BE2C (cell line): ENCODE results near the gene PEAR1.

ENCODE experiments used
- DNase-seq: peaks from one replicate; pipeline ENCODE4 v3.0.0-alpha.2; 2020
- H3K27me3 ChIP-seq: fragments of 250-450 bp; sonication (Bioruptor Pico); 2 replicates; pipeline ENCODE4 v1.5.1; 2020; ENCODE audit warnings: mild to moderate bottlenecking
- H3K36me3 ChIP-seq: fragments of 250-450 bp; sonication (Bioruptor Pico); 2 replicates; pipeline ENCODE4 v1.5.1; 2020; ENCODE audit warnings: mild to moderate bottlenecking
- H3K4me1 ChIP-seq: fragments of 250-450 bp; sonication (Bioruptor Pico); 2 replicates; pipeline ENCODE4 v1.5.1; 2020
- H3K4me3 ChIP-seq: 2 replicates; pipeline ENCODE4 v1.5.1; 2011; ENCODE audit warnings: low read depth, low read length
- H3K9me3 ChIP-seq: fragments of 250-450 bp; sonication (Bioruptor Pico); 2 replicates; pipeline ENCODE4 v1.5.1; 2020
- CTCF ChIP-seq: IDR thresholded peaks from 2 replicates; pipeline ENCODE4 v1.5.1; 2012; ENCODE audit warnings: mild to moderate bottlenecking, low read depth, low read length

Gene PEAR1

GRCh38 chr1:156944268-156944667, 50.8 kb downstream of the PEAR1 start:
- Histone ChIP-seq H3K4me1 (no peaks in the 10 kb centered on the region), H3K4me3 (no peak overlapping the region), H3K36me3 (peaks cover 61% of the 10 kb centered on the region), H3K9me3 (no peaks in the 10 kb centered on the region), H3K27me3 (no peaks in the 10 kb centered on the region)
- TF ChIP-seq CTCF = no peak
- DNase-seq = no peak

GRCh38 chr1:156944848-156945247, 51.3 kb downstream of the PEAR1 start:
- Histone ChIP-seq H3K9me3 (no peaks in the 10 kb centered on the region), H3K4me1 (no peaks in the 10 kb centered on the region), H3K36me3 (peaks cover 56% of the 10 kb centered on the region), H3K27me3 (no peaks in the 10 kb centered on the region), H3K4me3 (no peak overlapping the region)
- no peak for TF ChIP-seq CTCF
- no peak for DNase-seq

- peaks cover 59% of the 10 kb centered on the region for H3K36me3 ChIP-seq
- H3K9me3 ChIP-seq = no peaks in the 10 kb centered on the region
- H3K4me3 ChIP-seq = no peak overlapping the region
- no peak for TF ChIP-seq CTCF
- no peaks in the 10 kb centered on the region for H3K27me3 ChIP-seq
- DNase-seq = no peak
- H3K4me1 ChIP-seq = no peaks in the 10 kb centered on the region
These were observed 52.6 kb downstream of the PEAR1 start for GRCh38 chr1:156945881-156946661.

- no peak overlapping the region for H3K4me3 ChIP-seq
- H3K9me3 ChIP-seq = no peaks in the 10 kb centered on the region
- DNase-seq = no peak
- H3K27me3 ChIP-seq = no peaks in the 10 kb centered on the region
- no peak for TF ChIP-seq CTCF
- H3K36me3 ChIP-seq = peaks cover 62% of the 10 kb centered on the region
- H3K4me1 ChIP-seq = no peaks in the 10 kb centered on the region
These were observed 53.6 kb downstream of the PEAR1 start for GRCh38 chr1:156947127-156947526.

- no peaks in the 10 kb centered on the region for H3K9me3 ChIP-seq
- DNase-seq = no peak
- H3K36me3 ChIP-seq = peaks cover 56% of the 10 kb centered on the region
- TF ChIP-seq CTCF = no peak
- no peaks in the 10 kb centered on the region for H3K4me1 ChIP-seq
- H3K27me3 ChIP-seq = no peaks in the 10 kb centered on the region
- H3K4me3 ChIP-seq = no peak overlapping the region
These were observed 54.5 kb downstream of the PEAR1 start for GRCh38 chr1:156947818-156948525.

GRCh38 chr1:156948708-156949107, 55.2 kb downstream of the PEAR1 start:
- no peak for DNase-seq
- Histone ChIP-seq H3K36me3 (peaks cover 51% of the 10 kb centered on the region), H3K27me3 (no peaks in the 10 kb centered on the region), H3K4me3 (no peak overlapping the region), H3K4me1 (no peaks in the 10 kb centered on the region), H3K9me3 (no peaks in the 10 kb centered on the region)
- peak; percentile 36 for TF ChIP-seq CTCF
